ENCODE results near the gene GPR137. TPM values are rescaled to one million over a fixed set of nuclear protein-coding genes. Genes with fewer than 3 reads are reported as not detected.
A peak's percentile ranks its signal among the peaks of the same experiment; 100 is the strongest.

GPR137 gene
- total and polyA plus RNA-seq, 10 of the 15 experiments (the other 5 are each of a cell fraction or from before 2014, with no cell fraction given), result 0.37 to 29.2 (median 13.8) TPM

DNA sequence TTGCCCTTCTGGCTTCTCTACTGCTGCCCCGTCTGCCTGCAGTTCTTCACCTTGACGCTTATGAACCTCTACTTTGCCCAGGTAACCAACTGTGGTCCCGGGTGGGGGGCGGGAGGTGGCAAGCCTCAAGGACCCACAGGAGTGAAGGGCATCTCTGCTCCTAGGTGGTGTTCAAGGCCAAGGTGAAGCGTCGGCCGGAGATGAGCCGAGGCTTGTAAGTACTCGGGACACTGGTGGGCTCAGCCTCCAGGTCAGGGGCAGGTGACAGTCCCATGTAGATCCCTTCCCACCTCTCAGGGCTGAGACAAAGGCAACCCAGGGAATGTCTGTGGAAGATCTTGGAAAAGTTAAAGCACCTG, 1.1 kb downstream of the GPR137 start:
- Histone ChIP-seq H3K9ac (ENCODE audit: control insufficient read depth, insufficient read depth, low read length) (no peak overlapping the region), H3K36me3 (ENCODE audit: control insufficient read depth in 2 of 2, insufficient read depth in 2 of 2, low read length in 1 of 2) (peaks cover 0 to 2% of the 10 kb centered on the region in 2 experiments; a peak in 2 of 4 replicates), H3K79me2 (ENCODE audit: control insufficient read depth, insufficient read depth, low read length) (peaks cover 15% of the 10 kb centered on the region), H4K20me1 (ENCODE audit: control insufficient read depth, insufficient read depth) (no peaks in the 10 kb centered on the region), H3K27me3 (replicated peaks in 1 of 2; ENCODE audit: control insufficient read depth in 2 of 2, insufficient read depth in 2 of 2, low read length in 1 of 2) (no peaks in the 10 kb centered on the region; a peak in 2 of 4 replicates), H3K4me1 (ENCODE audit: control insufficient read depth, insufficient read depth, low read length) (peaks cover 7% of the 10 kb centered on the region), H3K9me3 (replicated peaks; ENCODE audit: control insufficient read depth, insufficient read depth, low read length) (no peaks in the 10 kb centered on the region), H3K27ac (ENCODE audit: control insufficient read depth, insufficient read depth) (no peak overlapping the region), H3K4me2 (ENCODE audit: control insufficient read depth, insufficient read depth) (peak overlapping the region; percentile 99), H2AFZ (ENCODE audit: control insufficient read depth, low read depth, low read length) (no peak overlapping the region), H3K4me3 (no peak overlapping the region)
- POLR2A ChIA-PET, result no interaction called here
- FAIRE-seq (no peak), ATAC-seq (no peak), DNase-seq (ENCODE audit: low read depth, low spot score) (no peak)
- intact Hi-C loops (cut with micrococcal nuclease; ENCODE audit: unreplicated experiment), result no loop called here
- in situ Hi-C loops (cut with MboI), result no loop called here
- SMC1A ChIA-PET (ENCODE audit: uncharacterized antibody, unreplicated experiment), result interaction anchor here (1.1 to 1.4 kb wide), 2 partner anchors 15 to 81 kb away, joined by 3 read pairs; no protein-coding TSS in a partner anchor
- no TSS peak for BruUV-seq (replicated peaks)
- CTCF ChIA-PET, result interaction anchor here (0.7 to 5.5 kb wide), 4 partner anchors 16 to 82 kb away, joined by 3 to 46 read pairs (median 4); partner anchors contain the start of genes CATSPERZ and ESRRA
- TF ChIP-seq, protein P1, sequence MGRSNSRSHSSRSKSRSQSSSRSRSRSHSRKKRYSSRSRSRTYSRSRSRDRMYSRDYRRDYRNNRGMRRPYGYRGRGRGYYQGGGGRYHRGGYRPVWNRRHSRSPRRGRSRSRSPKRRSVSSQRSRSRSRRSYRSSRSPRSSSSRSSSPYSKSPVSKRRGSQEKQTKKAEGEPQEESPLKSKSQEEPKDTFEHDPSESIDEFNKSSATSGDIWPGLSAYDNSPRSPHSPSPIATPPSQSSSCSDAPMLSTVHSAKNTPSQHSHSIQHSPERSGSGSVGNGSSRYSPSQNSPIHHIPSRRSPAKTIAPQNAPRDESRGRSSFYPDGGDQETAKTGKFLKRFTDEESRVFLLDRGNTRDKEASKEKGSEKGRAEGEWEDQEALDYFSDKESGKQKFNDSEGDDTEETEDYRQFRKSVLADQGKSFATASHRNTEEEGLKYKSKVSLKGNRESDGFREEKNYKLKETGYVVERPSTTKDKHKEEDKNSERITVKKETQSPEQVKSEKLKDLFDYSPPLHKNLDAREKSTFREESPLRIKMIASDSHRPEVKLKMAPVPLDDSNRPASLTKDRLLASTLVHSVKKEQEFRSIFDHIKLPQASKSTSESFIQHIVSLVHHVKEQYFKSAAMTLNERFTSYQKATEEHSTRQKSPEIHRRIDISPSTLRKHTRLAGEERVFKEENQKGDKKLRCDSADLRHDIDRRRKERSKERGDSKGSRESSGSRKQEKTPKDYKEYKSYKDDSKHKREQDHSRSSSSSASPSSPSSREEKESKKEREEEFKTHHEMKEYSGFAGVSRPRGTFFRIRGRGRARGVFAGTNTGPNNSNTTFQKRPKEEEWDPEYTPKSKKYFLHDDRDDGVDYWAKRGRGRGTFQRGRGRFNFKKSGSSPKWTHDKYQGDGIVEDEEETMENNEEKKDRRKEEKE (IDR thresholded peaks at IDR 0.05), result no peak
- TF ChIP-seq ATF2 (IDR thresholded peaks at IDR 0.05; ENCODE audit: low read length) (no peak), KDM1A (IDR thresholded peaks at IDR 0.05; ENCODE audit: borderline replicate concordance) (no peak), STAT1 (conservative IDR thresholded peaks at IDR 0.05) (no peak), RCOR1 (conservative IDR thresholded peaks at IDR 0.05; ENCODE audit: low read depth, low read length) (no peak), CBX3 (IDR thresholded peaks at IDR 0.05; ENCODE audit: borderline replicate concordance, low read depth) (no peak), YBX1 (IDR thresholded peaks at IDR 0.05) (no peak), WRNIP1 (IDR thresholded peaks at IDR 0.05; ENCODE audit: borderline replicate concordance, low read depth, low read length) (no peak), SMARCA5 (IDR thresholded peaks at IDR 0.05) (no peak)
- TF ChIP-seq, protein P2, sequence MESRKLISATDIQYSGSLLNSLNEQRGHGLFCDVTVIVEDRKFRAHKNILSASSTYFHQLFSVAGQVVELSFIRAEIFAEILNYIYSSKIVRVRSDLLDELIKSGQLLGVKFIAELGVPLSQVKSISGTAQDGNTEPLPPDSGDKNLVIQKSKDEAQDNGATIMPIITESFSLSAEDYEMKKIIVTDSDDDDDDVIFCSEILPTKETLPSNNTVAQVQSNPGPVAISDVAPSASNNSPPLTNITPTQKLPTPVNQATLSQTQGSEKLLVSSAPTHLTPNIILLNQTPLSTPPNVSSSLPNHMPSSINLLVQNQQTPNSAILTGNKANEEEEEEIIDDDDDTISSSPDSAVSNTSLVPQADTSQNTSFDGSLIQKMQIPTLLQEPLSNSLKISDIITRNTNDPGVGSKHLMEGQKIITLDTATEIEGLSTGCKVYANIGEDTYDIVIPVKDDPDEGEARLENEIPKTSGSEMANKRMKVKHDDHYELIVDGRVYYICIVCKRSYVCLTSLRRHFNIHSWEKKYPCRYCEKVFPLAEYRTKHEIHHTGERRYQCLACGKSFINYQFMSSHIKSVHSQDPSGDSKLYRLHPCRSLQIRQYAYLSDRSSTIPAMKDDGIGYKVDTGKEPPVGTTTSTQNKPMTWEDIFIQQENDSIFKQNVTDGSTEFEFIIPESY (IDR thresholded peaks at IDR 0.05), result no peak
- TF ChIP-seq, protein P3, sequence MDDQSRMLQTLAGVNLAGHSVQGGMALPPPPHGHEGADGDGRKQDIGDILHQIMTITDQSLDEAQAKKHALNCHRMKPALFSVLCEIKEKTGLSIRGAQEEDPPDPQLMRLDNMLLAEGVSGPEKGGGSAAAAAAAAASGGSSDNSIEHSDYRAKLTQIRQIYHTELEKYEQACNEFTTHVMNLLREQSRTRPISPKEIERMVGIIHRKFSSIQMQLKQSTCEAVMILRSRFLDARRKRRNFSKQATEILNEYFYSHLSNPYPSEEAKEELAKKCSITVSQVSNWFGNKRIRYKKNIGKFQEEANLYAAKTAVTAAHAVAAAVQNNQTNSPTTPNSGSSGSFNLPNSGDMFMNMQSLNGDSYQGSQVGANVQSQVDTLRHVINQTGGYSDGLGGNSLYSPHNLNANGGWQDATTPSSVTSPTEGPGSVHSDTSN (IDR thresholded peaks at IDR 0.05; ENCODE audit: insufficient replicate concordance, low read depth, low read length), result no peak
- RAD21 ChIA-PET (ENCODE audit: unreplicated experiment), result no interaction called here
- WGBS (ENCODE audit: insufficient coverage, insufficient replicate concordance, low lambda C conversion rate, missing lambda C conversion rate), result 86% methylated on average over 9 of the region's 9 CpGs
